Upper lobe of left lung (tissue), 6 donors: ENCODE data around the gene EPHA8. TPM values are rescaled to one million over a fixed set of nuclear protein-coding genes. Genes with fewer than 3 reads are reported as not detected.

Source experiments
- ATAC-seq, 2 donors: fragments of 200-7000 bp; cut with Tn5 transposase; one replicate each; pipeline ENCODE4 v1.9.1; 2022; ENCODE audit warnings: mild to moderate bottlenecking in 2 of 2, moderate library complexity in 2 of 2; ENCODE audit not compliant: low FRiP score in 2 of 2
- DNase-seq, 2 donors: peaks; one replicate each; pipeline ENCODE4 v3.0.0-alpha.2; 2019 to 2020
- H3K27ac ChIP-seq, 4 donors: fragments of 200-600 bp; sonication (generic); one replicate each; pipeline ENCODE4 v1.5.1; 2016 to 2019
- H3K27me3 ChIP-seq, 4 donors: fragments of 200-600 bp; sonication (generic); one replicate each; pipeline ENCODE4 v1.5.1; 2017 to 2019
- H3K36me3 ChIP-seq, 4 donors: fragments of 200-600 bp; sonication (generic); one replicate each; pipeline ENCODE4 v1.5.1; 2016 to 2019
- H3K4me1 ChIP-seq, 4 donors: fragments of 200-600 bp; sonication (generic); one replicate each; pipeline ENCODE4 v1.5.1; 2018 to 2019
- H3K4me3 ChIP-seq, 4 donors: fragments of 200-600 bp; sonication (generic); one replicate each; pipeline ENCODE4 v1.5.1; 2017 to 2019; ENCODE audit warnings: mild to moderate bottlenecking in 2 of 4, moderate library complexity in 1 of 4
- H3K9me3 ChIP-seq, 4 donors: fragments of 200-600 bp; sonication (generic); one replicate each; pipeline ENCODE4 v1.5.1; 2018 to 2019
- CTCF ChIP-seq, 6 experiments: fragments of 450-650 bp in 4 of 6; fragments of 200-600 bp in 2 of 6; sonication (generic) in 2 of 6; IDR thresholded peaks; one replicate each; pipeline ENCODE4 v1.5.1; 2016 to 2019; ENCODE audit warnings: antibody characterized with exemption in 6 of 6
- EP300 ChIP-seq, 4 donors: sonication (generic); formaldehyde crosslinking; IDR thresholded peaks; one replicate each; pipeline ENCODE4 v1.5.1; 2017; ENCODE audit warnings: antibody characterized with exemption in 4 of 4, control low read depth in 2 of 4
- POLR2A ChIP-seq, 4 donors: fragments of 450-650 bp; IDR thresholded peaks; one replicate each; pipeline ENCODE4 v1.5.1; 2016 to 2017; ENCODE audit warnings: antibody characterized with exemption in 4 of 4, mild to moderate bottlenecking in 2 of 4
- POLR2AphosphoS5 ChIP-seq, 2 donors: sonication (generic); formaldehyde crosslinking; IDR thresholded peaks; one replicate each; pipeline ENCODE4 v1.5.1; 2017; ENCODE audit warnings: antibody characterized with exemption in 2 of 2
- WGBS, 2 donors: methylation state at CpG; one replicate each; pipeline ENCODE4 v1.1.5; 2017 to 2018; 5-methylcytosine and 5-hydroxymethylcytosine counted together
- total RNA-seq, 6 donors: library from RNA; depleted of rRNA in 4 of 6; stranded (reverse); fragments of >200 nt in 4 of 6; gene quantifications; one replicate each; pipeline versions ENCODE4 v1.1.0 to v1.2.1, GENCODE V29; 2016 to 2021
- donor health status: DM: no; HTN: no; CAD: no; lungs with moderate emphysema.
- donor health status: DM: no; HTN: yes; CAD: no; lungs with severe emphysema.

Gene EPHA8
- total RNA-seq, 6 donors from 2014 or later, result not detected

- Histone ChIP-seq H3K4me1 (no peaks in the 10 kb centered on the region), H3K4me3 (no peak overlapping the region), H3K27ac (no peak overlapping the region), H3K27me3 (no peaks in the 10 kb centered on the region), H3K36me3 (no peaks in the 10 kb centered on the region), H3K9me3 (no peaks in the 10 kb centered on the region)
- 63% methylated on average over 13 of the region's 13 CpGs for WGBS, 2 donors
- ATAC-seq, result no peak
- TF ChIP-seq POLR2AphosphoS5 (IDR thresholded peaks at IDR 0.05) (no peak), POLR2A (IDR thresholded peaks at IDR 0.05) (no peak), CTCF (IDR thresholded peaks at IDR 0.05) (no peak), EP300 (IDR thresholded peaks at IDR 0.05) (no peak)
- DNase-seq, result no peak
These were observed 18.1 kb upstream of the EPHA8 start for GRCh38 chr1:22545141-22545540.

- no peak for ATAC-seq
- no peaks in the 10 kb centered on the region for H3K4me1 ChIP-seq
- TF ChIP-seq EP300 (IDR thresholded peaks at IDR 0.05) (no peak), POLR2AphosphoS5 (IDR thresholded peaks at IDR 0.05) (no peak), CTCF (IDR thresholded peaks at IDR 0.05) (no peak), POLR2A (IDR thresholded peaks at IDR 0.05) (no peak)
- H3K4me3 ChIP-seq, result no peak overlapping the region
- no peaks in the 10 kb centered on the region for H3K9me3 ChIP-seq
- H3K36me3 ChIP-seq, result no peaks in the 10 kb centered on the region
- DNase-seq, result no peak
- no peaks in the 10 kb centered on the region for H3K27me3 ChIP-seq
- no peak overlapping the region for H3K27ac ChIP-seq
- 70 to 82% methylated on average over 6 of the region's 6 CpGs for WGBS, 2 donors
These were observed 16.0 kb upstream of the EPHA8 start for GRCh38 chr1:22547186-22547817.

GRCh38 chr1:22547818-22548462 is 15.3 kb upstream of the EPHA8 start:
- Histone ChIP-seq H3K27ac (no peak overlapping the region), H3K4me1 (no peaks in the 10 kb centered on the region), H3K27me3 (no peaks in the 10 kb centered on the region), H3K36me3 (no peaks in the 10 kb centered on the region), H3K4me3 (no peak overlapping the region), H3K9me3 (no peaks in the 10 kb centered on the region)
- TF ChIP-seq CTCF (IDR thresholded peaks at IDR 0.05), result no peak
- TF ChIP-seq EP300 (IDR thresholded peaks at IDR 0.05), result no peak
- TF ChIP-seq POLR2A (IDR thresholded peaks at IDR 0.05), result no peak
- no peak for TF ChIP-seq POLR2AphosphoS5 (IDR thresholded peaks at IDR 0.05)
- no peak for DNase-seq
- ATAC-seq, result no peak
- 14 to 18% methylated on average over 11 to 12 of the region's 12 CpGs for WGBS, 2 donors

GRCh38 chr1:22550021-22550420 is 13.3 kb upstream of the EPHA8 start:
- DNase-seq (no peak), ATAC-seq (no peak)
- no peak for TF ChIP-seq POLR2A (IDR thresholded peaks at IDR 0.05)
- TF ChIP-seq POLR2AphosphoS5 (IDR thresholded peaks at IDR 0.05), result no peak
- TF ChIP-seq CTCF (IDR thresholded peaks at IDR 0.05), result no peak
- no peak for TF ChIP-seq EP300 (IDR thresholded peaks at IDR 0.05)
- no peak overlapping the region for H3K4me3 ChIP-seq
- H3K4me1 ChIP-seq, result no peaks in the 10 kb centered on the region
- H3K27ac ChIP-seq, result no peak overlapping the region
- 77 to 86% methylated on average over 6 to 11 of the region's 11 CpGs for WGBS, 2 donors
- H3K9me3 ChIP-seq, result no peaks in the 10 kb centered on the region
- H3K27me3 ChIP-seq, result no peaks in the 10 kb centered on the region
- no peaks in the 10 kb centered on the region for H3K36me3 ChIP-seq

- Histone ChIP-seq H3K9me3 (no peaks in the 10 kb centered on the region), H3K27me3 (peaks cover 0 to 15% (median 3%) of the 10 kb centered on the region in 4 donors), H3K4me3 (no peak overlapping the region), H3K36me3 (no peaks in the 10 kb centered on the region), H3K27ac (no peak overlapping the region), H3K4me1 (no peaks in the 10 kb centered on the region)
- TF ChIP-seq CTCF (IDR thresholded peaks at IDR 0.05) (no peak), EP300 (IDR thresholded peaks at IDR 0.05) (no peak)
- ATAC-seq (no peak), DNase-seq (no peak)
- WGBS, 2 donors, result 74 to 76% methylated on average over 15 to 17 of the region's 17 CpGs
These were observed 11.7 kb upstream of the EPHA8 start for GRCh38 chr1:22551591-22551990.
